GM21576 (cell line): ENCODE results near the gene WNT9A.

Experiments
- ATAC-seq: cut with Tn5 transposase; IDR thresholded peaks from one replicate; pipeline ENCODE4 v1.9.1; 2021; ENCODE audit warnings: mild to moderate bottlenecking, moderate library complexity; ENCODE audit not compliant: unreplicated experiment

The WNT9A gene

GRCh38 chr1:227955808-227956207, 8.1 kb upstream of the WNT9A start:
- no peak for ATAC-seq

GRCh38 chr1:227954163-227954850, 6.6 kb upstream of the WNT9A start:
- no peak for ATAC-seq

- no peak for ATAC-seq
Observed at GRCh38 chr1:227953022-227953412, 5.3 kb upstream of the WNT9A start.

GRCh38 chr1:227952374-227953021, 4.8 kb upstream of the WNT9A start:
- ATAC-seq, result no peak

- ATAC-seq, result no peak
Observed at GRCh38 chr1:227951624-227952373, 4.1 kb upstream of the WNT9A start.

- no peak for ATAC-seq
Observed at GRCh38 chr1:227950735-227951346, 3.1 kb upstream of the WNT9A start.

GRCh38 chr1:227949954-227950734, 2.4 kb upstream of the WNT9A start:
- ATAC-seq, result no peak

- ATAC-seq, result no peak
Observed at GRCh38 chr1:227949341-227949921, 1.7 kb upstream of the WNT9A start.

GRCh38 chr1:227948493-227949260, 945 bp upstream of the WNT9A start:
- no peak for ATAC-seq

- ATAC-seq, result no peak
Observed at GRCh38 chr1:227947386-227947675, 401 bp downstream of the WNT9A start.

GRCh38 chr1:227946624-227947385, 927 bp downstream of the WNT9A start:
- ATAC-seq, result peak; percentile 64

GRCh38 chr1:227945891-227946623, 1.7 kb downstream of the WNT9A start:
- ATAC-seq, result peak; percentile 44

GRCh38 chr1:227944931-227945890, 2.5 kb downstream of the WNT9A start:
- ATAC-seq, result no peak

- ATAC-seq, result no peak
Observed at GRCh38 chr1:227944090-227944930, 3.4 kb downstream of the WNT9A start.

GRCh38 chr1:227943381-227944089, 4.2 kb downstream of the WNT9A start:
- no peak for ATAC-seq
